NCI-H1105 treated with DMSO at 0.1 percent for 48 hours (cell line): ENCODE results near the gene CRYBA2.

Experiments
- DNase-seq: peaks from one replicate; lab custom pipeline; 2025; lab: John Stamatoyannopoulos, UW

The CRYBA2 gene

GRCh38 chr2:218999021-218999880 is 6.0 kb upstream of the CRYBA2 start:
- DNase-seq, result no peak

DNA sequence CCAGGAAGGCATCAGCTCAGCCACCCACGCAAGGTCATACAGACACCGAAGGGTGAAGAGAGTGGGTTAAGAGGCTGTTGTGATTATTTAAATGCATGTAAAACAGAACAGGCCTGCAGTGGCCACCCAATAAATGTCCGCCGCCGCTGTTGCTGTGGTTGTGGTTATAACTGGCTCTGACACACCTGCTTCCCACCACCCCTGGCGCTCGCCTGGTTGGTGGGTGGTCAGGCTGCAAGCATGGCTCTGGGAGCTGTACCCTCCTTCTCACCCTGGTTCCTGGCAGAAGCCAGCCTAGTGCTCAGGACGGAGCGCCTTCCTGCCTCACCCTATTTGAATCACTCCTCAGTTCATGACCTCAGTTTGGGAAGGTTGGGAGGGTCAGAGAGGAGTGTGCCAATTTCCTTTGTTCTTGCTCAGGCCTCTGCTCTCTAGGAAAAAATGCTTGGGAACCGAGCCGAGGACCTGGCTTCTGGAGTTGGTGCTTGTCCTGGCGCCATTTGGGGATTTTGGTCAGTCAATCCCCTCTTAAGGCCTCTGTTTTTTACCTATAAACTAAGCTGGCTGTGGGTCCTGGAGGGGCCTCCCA is 5.3 kb upstream of the CRYBA2 start:
- peak; percentile 16 for DNase-seq

DNA sequence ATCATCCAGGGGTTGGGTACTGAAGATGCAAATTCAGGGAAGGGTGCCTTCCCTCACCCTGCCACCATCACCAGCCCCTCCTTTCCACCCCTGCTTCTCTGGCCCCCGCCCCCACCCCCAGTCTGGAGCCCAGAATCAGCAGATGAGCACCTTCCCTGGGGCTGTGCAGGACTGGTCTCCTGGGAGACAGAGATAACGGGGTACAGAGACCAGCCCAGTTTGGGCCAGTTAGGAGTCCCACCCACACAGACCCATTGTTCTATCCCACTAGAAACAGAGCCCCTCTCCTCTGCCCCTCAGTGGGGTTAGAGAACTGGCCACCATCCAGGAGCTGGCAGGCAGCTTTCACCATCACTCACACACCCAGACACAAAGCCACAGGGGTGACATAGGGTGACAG is 4.5 kb upstream of the CRYBA2 start:
- DNase-seq, result peak; percentile 81

DNA sequence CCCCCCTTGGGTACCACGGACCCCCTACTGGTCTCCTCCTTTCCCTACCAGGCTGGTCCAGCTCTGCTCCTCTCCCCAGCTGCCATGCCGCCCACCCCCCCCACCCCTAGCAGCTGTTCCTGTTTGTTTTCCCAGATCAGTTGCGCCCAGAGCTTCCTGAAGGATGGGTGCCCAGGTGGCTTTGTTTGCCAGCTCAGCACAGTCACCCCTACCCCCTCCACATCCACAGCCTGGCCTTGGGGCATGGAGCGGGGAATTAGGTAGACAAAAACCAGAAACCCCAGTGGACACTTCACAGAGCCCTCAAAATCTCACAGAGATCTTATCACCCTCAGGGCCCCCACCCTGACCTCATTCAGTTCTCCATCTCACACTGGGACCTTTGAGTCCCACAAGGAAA is 3.7 kb upstream of the CRYBA2 start:
- DNase-seq, result peak; percentile 85

- DNase-seq, result peak; percentile 77
Measured at GRCh38 chr2:218995972-218996711, 2.9 kb upstream of the CRYBA2 start.

DNA sequence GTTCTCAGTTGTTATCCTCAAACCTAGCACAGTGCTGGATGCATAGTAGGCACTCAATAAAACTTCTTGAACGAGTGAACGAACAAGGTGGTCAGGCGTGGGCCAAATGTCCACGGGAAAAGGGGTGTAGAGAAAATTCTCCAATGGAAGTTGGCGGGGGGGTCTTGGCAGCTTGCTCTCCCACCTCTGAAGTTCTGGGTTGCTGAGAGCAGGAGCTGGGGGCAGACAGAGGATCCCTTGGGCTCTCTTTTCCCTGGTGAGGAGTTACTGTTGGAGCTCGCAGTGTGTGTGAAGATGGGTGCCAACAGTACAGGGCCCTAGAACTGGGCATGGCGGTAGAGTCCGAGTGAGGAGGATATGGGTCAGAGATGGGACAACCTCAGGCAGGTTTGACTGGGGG is 2.3 kb upstream of the CRYBA2 start:
- DNase-seq, result no peak

GRCh38 chr2:218992703-218993344 is 398 bp downstream of the CRYBA2 start:
- DNase-seq, result peak; percentile 37

DNA sequence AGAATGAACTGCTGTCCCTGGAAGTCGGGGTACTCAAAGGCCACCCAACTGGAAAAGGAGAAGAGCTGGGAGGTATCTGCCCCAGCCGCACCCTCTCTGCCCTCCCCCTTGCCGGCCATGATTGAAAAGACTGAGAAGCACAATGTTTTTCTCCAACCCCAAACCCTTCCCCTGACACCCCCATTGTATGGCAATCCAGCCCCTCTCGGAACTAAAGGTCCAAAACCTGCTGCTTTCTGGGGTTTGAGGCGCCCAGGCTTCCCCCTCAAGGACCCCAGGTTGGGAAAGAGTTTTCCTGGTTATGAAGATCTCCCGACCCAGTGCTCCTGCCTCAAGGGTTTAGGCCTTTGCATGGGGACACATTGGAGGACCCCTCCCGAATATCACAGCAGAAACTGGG is 1.0 kb downstream of the CRYBA2 start:
- DNase-seq, result no peak

GRCh38 chr2:218991674-218992168 is 1.5 kb downstream of the CRYBA2 start:
- DNase-seq, result no peak

DNA sequence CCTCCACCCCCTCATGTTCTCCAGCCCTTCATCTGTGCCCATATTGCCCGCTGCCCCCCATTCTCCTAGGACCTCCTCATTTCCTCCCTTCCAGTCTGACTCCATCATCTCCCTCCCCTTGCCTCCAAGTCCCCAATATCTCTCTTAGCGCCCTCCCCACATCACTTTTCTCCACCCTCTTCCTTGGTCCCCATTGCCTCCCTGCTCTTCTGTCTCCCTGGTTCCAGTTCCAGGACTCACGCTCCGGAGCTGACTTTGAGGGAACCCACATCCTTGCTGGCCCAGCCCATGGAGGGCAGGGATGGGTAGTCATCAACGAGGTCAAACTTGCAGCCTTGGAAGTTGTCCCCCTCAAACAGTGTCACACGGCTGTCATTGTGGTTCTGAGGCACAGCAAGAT is 2.6 kb downstream of the CRYBA2 start:
- no peak for DNase-seq

DNA sequence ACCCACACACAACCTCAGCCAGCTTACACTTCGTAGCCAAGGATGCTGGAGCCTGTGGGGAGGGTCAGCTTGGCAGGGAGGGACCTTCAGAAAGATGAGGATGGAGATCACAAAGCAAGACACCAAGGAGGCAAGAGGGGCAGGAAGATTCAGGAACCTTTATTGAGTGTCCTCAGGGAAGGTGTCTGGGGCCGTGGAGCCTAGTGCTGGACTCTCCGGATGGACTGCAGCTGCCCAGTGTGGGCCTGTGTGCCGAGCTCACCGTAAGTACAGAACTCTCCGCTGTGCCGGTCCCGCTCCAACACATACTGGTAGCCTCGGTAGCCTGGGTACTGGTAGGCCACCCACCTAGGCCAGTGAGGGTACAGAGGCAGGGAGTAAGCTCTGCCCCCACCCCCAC is 3.2 kb downstream of the CRYBA2 start:
- no peak for DNase-seq

GRCh38 chr2:218988650-218989049 is 4.6 kb downstream of the CRYBA2 start:
- DNase-seq, result no peak

DNA sequence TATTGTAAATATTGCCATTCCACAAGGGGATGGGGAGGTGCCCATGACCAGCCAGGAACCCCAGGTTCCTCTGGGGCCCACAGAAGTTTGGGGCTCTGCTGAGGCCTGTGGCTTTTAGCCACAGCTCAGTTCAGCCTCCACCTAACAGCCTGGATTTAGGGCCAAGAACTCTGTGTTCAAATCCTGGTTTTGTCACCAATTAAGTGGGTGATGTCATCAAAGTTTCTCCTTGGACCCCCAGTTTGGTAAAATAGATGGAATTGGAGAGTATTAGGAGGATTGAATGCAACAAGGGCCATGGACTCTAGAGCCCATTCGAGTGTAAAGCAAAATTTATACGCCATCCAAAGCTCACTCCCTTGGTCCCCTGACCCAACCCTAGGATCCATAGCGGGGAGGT is 5.1 kb downstream of the CRYBA2 start:
- no peak for DNase-seq

DNA sequence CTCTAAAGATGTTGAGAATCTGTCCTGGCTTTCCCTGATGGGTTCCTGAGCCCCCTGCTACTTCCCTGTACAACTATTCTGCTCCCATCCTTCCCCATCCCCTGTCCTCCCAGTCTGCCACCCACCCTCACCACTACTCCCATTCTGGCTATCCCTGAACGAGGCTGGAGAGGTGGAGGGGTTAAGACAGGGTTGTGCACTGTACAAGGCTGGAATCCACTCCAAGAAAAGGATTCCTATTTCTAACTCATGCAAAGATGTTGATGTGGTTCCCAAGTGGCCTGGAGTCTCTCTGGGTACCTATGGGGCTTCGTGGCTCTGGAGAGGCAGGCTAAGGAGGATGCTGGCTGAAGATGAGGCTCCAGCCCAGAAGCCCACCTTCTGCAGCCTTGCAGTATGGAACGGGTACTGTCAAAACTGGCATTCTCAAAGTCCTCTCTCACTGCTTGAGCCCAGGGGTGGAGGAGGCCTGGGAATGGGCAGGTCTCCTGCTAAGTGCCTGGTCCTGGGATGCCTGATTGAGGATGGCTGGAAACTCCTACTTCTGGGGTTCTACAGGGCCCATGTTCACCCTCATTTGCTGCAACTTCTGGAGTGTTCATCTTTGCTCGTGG is 7.0 kb downstream of the CRYBA2 start:
- DNase-seq, result no peak

- DNase-seq, result peak; percentile 29
Measured at GRCh38 chr2:218985325-218986091, 7.7 kb downstream of the CRYBA2 start.

DNA sequence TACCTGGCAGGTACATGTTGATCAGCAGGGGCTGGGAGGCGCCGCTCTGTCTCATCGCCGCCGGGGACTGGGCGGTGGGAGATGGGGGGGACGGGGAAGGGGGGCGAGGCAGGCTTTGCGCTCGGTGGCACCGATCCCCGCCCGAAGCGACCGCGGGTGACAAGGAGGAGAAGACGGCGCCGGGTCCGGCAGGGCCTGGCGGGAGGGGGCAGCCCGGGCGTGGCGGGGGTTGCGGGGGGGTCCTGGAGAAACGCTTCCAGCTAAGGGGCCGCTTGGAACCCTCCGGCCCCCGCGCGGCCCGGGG is 8.2 kb downstream of the CRYBA2 start, which contains the start of gene FEV:
FEV (minus strand) TSS at position 164 of the 304 bp plus-strand sequence; CDS start at position 55, 109 bp downstream.
- DNase-seq, result peak; percentile 42

DNA sequence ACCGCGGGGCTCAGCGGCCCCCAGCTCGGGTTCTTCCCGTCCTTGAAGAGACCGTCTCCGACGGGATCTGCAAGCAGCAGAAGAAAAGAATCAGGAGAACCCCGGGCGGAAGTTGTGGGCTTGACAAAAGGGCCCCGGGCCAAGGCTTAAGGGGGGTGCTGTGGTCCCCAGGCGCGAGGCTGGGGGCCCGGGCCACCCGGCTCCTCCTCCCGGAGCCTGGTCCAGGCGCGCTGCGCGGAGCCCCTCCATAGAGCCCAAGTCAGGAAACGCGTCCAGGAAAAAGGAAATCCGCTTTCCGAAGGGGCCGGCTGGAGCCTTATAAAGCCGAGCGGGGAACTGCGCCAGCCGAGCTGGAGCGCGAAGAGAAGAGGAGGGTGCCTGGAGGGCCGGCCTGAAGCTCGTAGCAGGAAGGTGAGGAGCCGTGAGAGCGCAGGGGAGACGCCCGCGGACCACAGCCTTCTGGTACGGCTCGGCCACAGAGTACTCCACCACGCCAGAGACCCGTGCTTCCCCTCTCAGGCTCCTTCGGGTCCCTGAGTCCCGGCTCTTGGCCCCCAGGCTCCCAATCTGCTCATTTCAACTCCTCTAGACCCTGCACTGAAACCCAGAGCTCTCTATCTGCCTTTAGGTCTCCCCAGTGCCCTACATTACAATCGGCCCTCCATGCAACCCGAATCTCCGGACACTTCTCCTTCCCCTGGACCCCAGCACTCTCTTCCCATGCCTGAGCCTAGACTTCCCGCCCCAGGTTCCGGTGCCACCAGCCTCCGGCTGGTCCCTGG is 8.8 kb downstream of the CRYBA2 start:
- DNase-seq, result peak; percentile 51

DNA sequence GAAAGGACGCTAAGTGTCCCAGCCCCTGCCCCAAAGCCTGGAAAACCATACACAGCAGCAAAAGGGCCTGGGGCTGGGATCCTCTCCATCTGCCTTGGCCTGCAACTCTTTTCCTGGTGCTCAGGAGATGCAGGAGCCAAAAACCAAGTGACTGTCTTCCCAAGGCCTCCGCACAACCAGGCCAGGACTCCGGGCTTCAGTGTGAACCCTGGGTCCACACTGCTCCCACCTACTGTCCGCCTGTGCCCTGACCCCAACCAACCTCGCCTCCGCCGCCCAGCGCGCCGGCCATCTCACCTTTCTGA is 9.3 kb downstream of the CRYBA2 start:
- DNase-seq, result no peak

DNA sequence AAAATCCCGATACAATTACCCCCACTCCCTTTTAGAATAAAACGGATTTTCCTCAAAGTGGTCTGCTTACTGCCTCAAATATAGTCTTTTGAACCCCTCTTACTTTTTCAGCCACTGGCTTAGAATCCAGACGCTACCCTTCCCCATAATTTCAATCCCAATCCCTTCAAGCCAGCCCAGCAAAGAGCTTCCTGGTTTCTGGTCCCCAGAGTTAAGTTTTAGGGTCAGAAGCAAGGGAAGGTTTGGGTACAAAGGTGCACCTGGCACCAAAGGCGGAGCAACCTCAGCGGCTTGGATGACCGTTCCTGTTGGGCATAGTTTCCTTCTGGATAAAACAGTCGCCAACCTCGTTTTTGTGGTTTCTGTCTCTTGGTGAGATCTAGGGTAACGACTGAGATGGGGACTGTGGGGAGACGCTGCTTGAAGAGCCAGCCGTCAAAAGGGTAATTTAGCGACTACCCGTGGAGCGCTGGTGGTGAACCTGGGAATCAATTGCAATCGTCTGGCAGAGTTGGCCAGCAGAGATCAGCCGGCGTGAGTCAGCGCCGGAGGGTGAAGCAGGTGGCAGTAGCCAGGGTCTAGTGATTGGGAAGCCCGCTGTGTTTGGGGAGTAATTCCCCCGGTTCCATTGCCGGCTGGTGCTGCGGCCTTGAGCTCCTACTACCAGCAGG is 9.8 kb downstream of the CRYBA2 start:
- peak; percentile 26 for DNase-seq
